ENCODE measurements around the gene KMT5B.

Gene KMT5B

GRCh38 chr11:68223275-68223674, 10.2 kb upstream of the KMT5B start:
- Histone ChIP-seq H3K4me3 (ENCODE audit: low read depth, low read length) (no peak overlapping the region), H3K36me3 (ENCODE audit: control insufficient read depth in 2 of 2, insufficient read depth in 1 of 2, low read length in 2 of 2) (no peaks in the 10 kb centered on the region), H3K4me1 (ENCODE audit: control insufficient read depth, insufficient read depth, low read length) (no peaks in the 10 kb centered on the region), H3K27ac (ENCODE audit: extremely low read depth, low read depth, low read length) (no peak overlapping the region), H3K9me3 (ENCODE audit: control insufficient read depth, insufficient read depth, low read depth, low read length) (no peaks in the 10 kb centered on the region)
- POLR2A ChIA-PET: no interaction called here
- CTCF ChIA-PET: interaction anchor here (1.6 kb wide), 1 partner anchor 14 kb away, joined by 4 read pairs; no protein-coding TSS in a partner anchor
- no peak for TF ChIP-seq ZSCAN5A (tag by site-specific recombination; IDR thresholded peaks at IDR 0.05)
- TF ChIP-seq ZNF747 (tag by site-specific recombination; IDR thresholded peaks at IDR 0.05): no peak
- TF ChIP-seq MEIS1 (CRISPR knock-in tag; IDR thresholded peaks at IDR 0.05; ENCODE audit: borderline replicate concordance): no peak
- TF ChIP-seq ZNF561 (tag by site-specific recombination; IDR thresholded peaks at IDR 0.05; ENCODE audit: borderline replicate concordance): no peak
- no peak for TF ChIP-seq OSR2 (tag by site-specific recombination; IDR thresholded peaks at IDR 0.05)
- no peak for TF ChIP-seq ZNF214 (tag by site-specific recombination; IDR thresholded peaks at IDR 0.05; ENCODE audit: borderline replicate concordance)
- TF ChIP-seq ZNF521 (tag by site-specific recombination; IDR thresholded peaks at IDR 0.05): no peak
- TF ChIP-seq ZNF114 (tag by site-specific recombination; IDR thresholded peaks at IDR 0.05): no peak
- TF ChIP-seq GFI1B (tag by site-specific recombination; IDR thresholded peaks at IDR 0.05): no peak
- TF ChIP-seq SP2 (tag by site-specific recombination; IDR thresholded peaks at IDR 0.05): no peak
- TF ChIP-seq ZNF544 (tag by site-specific recombination; IDR thresholded peaks at IDR 0.05): no peak
- no peak for TF ChIP-seq HOXD13 (CRISPR knock-in tag; IDR thresholded peaks at IDR 0.05; ENCODE audit: borderline replicate concordance)

DNA sequence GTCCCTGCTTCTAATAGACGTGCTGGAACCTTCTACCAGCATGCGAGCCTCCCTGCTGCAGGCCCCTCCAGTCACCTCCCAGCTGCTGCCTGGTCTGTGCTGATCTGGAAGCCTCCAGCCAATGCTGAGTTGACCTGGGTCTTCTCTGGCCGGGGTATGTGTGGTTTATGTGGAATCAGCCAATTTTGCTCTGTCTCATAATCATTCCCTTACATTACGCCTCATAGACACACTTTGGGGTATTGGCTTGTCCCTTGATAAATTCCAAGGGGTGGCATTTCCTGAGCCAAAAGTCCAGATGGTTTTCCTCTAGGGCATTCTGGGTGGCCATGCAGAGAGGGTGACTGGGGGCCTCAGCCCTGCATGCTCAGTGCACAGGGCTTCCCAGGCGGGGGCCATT, 8.3 kb upstream of the KMT5B start:
- Histone ChIP-seq H3K4me3 (ENCODE audit: low read depth, low read length) (no peak overlapping the region), H3K9me3 (ENCODE audit: control insufficient read depth, insufficient read depth, low read depth, low read length) (no peaks in the 10 kb centered on the region), H3K4me1 (ENCODE audit: control insufficient read depth, insufficient read depth, low read length) (no peaks in the 10 kb centered on the region), H3K36me3 (ENCODE audit: control insufficient read depth in 2 of 2, insufficient read depth in 1 of 2, low read length in 2 of 2) (no peaks in the 10 kb centered on the region), H3K27ac (ENCODE audit: extremely low read depth, low read depth, low read length) (no peak overlapping the region)
- ChIA-PET CTCF (interaction anchor here (0.6 kb wide), 1 partner anchor 12 kb away, joined by 3 read pairs; no protein-coding TSS in a partner anchor), POLR2A (no interaction called here)
- TF ChIP-seq ZNF785 (tag by site-specific recombination; IDR thresholded peaks at IDR 0.05) (no peak), ZNF112 (tag by site-specific recombination; IDR thresholded peaks at IDR 0.05) (no peak), SETDB1 (IDR thresholded peaks at IDR 0.05; ENCODE audit: insufficient read length, low read length) (no peak), ZSCAN16 (tag by site-specific recombination; IDR thresholded peaks at IDR 0.05) (no peak), ZNF660 (tag by site-specific recombination; IDR thresholded peaks at IDR 0.05) (no peak), ZNF26 (tag by site-specific recombination; IDR thresholded peaks at IDR 0.05) (no peak), ZNF600 (tag by site-specific recombination; IDR thresholded peaks at IDR 0.05) (no peak), ZBTB17 (tag by site-specific recombination; IDR thresholded peaks at IDR 0.05) (no peak), GFI1B (tag by site-specific recombination; IDR thresholded peaks at IDR 0.05) (no peak), ZSCAN4 (tag by site-specific recombination; IDR thresholded peaks at IDR 0.05) (no peak), ZNF830 (tag by site-specific recombination; IDR thresholded peaks at IDR 0.05; ENCODE audit: low read depth) (no peak), ZNF292 (tag by site-specific recombination; IDR thresholded peaks at IDR 0.05; ENCODE audit: borderline replicate concordance, low read depth) (no peak), ZNF16 (tag by site-specific recombination; IDR thresholded peaks at IDR 0.05; ENCODE audit: low read depth) (no peak), HOXA7 (CRISPR knock-in tag; IDR thresholded peaks at IDR 0.05; ENCODE audit: borderline replicate concordance) (no peak)
- TF ChIP-seq, protein P1, sequence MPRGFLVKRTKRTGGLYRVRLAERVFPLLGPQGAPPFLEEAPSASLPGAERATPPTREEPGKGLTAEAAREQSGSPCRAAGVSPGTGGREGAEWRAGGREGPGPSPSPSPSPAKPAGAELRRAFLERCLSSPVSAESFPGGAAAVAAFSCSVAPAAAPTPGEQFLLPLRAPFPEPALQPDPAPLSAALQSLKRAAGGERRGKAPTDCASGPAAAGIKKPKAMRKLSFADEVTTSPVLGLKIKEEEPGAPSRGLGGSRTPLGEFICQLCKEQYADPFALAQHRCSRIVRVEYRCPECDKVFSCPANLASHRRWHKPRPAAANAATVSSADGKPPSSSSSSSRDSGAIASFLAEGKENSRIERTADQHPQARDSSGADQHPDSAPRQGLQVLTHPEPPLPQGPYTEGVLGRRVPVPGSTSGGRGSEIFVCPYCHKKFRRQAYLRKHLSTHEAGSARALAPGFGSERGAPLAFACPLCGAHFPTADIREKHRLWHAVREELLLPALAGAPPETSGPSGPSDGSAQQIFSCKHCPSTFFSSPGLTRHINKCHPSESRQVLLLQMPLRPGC (tag by site-specific recombination; IDR thresholded peaks at IDR 0.05): no peak

All from HEK293 (cell line).